ENCODE results near the gene CSNK2A2. TPM values are rescaled to one million over a fixed set of nuclear protein-coding genes. Genes with fewer than 3 reads are reported as not detected.
A peak's percentile ranks its signal among the peaks of the same experiment; 100 is the strongest.

Gene CSNK2A2
- total RNA-seq, 1 experiment from 2014 or later: 21.7 TPM

- peaks cover 25% of the 10 kb centered on the region for H3K27me3 ChIP-seq (replicated peaks)
- H3K9me3 ChIP-seq (replicated peaks): 0 out of 2 replicates have a peak, but pooled peaks cover 3% of the 10 kb centered on the region
These were observed 19.5 kb upstream of the CSNK2A2 start for GRCh38 chr16:58217311-58217925.

GRCh38 chr16:58212824-58213655 is 15.1 kb upstream of the CSNK2A2 start:
- H3K27me3 ChIP-seq (replicated peaks): peaks cover 38% of the 10 kb centered on the region
- H3K9me3 ChIP-seq (replicated peaks): 0 out of 2 replicates have a peak, but pooled peaks cover 3% of the 10 kb centered on the region
- H3K27ac ChIP-seq: no peak overlapping the region
- H3K4me3 ChIP-seq: no peak overlapping the region
- DNase-seq (ENCODE audit: low read depth in 1 of 2, low spot score in 2 of 2): no peak
- H3K36me3 ChIP-seq: no peaks in the 10 kb centered on the region
- no peaks in the 10 kb centered on the region for H3K4me1 ChIP-seq (replicated peaks)

More at GRCh38 chr16:58217311-58217925, 19.5 kb upstream of the CSNK2A2 start:
- no peak overlapping the region for H3K27ac ChIP-seq
- DNase-seq (ENCODE audit: low read depth in 1 of 2, low spot score in 2 of 2): no peak
- H3K4me3 ChIP-seq: no peak overlapping the region
- H3K36me3 ChIP-seq: no peaks in the 10 kb centered on the region
- no peaks in the 10 kb centered on the region for H3K4me1 ChIP-seq (replicated peaks)

- H3K27ac ChIP-seq: no peak overlapping the region
- H3K9me3 ChIP-seq (replicated peaks): no peaks in the 10 kb centered on the region
- no peaks in the 10 kb centered on the region for H3K4me1 ChIP-seq (replicated peaks)
- H3K4me3 ChIP-seq: no peak overlapping the region
- peaks cover 35% of the 10 kb centered on the region for H3K27me3 ChIP-seq (replicated peaks)
- H3K36me3 ChIP-seq: no peaks in the 10 kb centered on the region
- DNase-seq (ENCODE audit: low read depth in 1 of 2, low spot score in 2 of 2): no peak
These were observed 13.9 kb upstream of the CSNK2A2 start for GRCh38 chr16:58211846-58212245.

GRCh38 chr16:58211245-58211644 is 13.3 kb upstream of the CSNK2A2 start:
- H3K9me3 ChIP-seq (replicated peaks): no peaks in the 10 kb centered on the region
- H3K4me1 ChIP-seq (replicated peaks): no peaks in the 10 kb centered on the region
- H3K4me3 ChIP-seq: no peak overlapping the region
- no peak for DNase-seq (ENCODE audit: low read depth in 1 of 2, low spot score in 2 of 2)
- H3K27me3 ChIP-seq (replicated peaks): peaks cover 35% of the 10 kb centered on the region
- H3K27ac ChIP-seq: no peak overlapping the region
- no peaks in the 10 kb centered on the region for H3K36me3 ChIP-seq

- Histone ChIP-seq H3K4me3 (no peak overlapping the region), H3K9me3 (replicated peaks) (no peaks in the 10 kb centered on the region), H3K27me3 (replicated peaks) (peaks cover 22% of the 10 kb centered on the region), H3K27ac (no peak overlapping the region), H3K36me3 (no peaks in the 10 kb centered on the region), H3K4me1 (replicated peaks) (no peaks in the 10 kb centered on the region)
- no peak for DNase-seq (ENCODE audit: low read depth in 1 of 2, low spot score in 2 of 2)
These were observed 7.5 kb upstream of the CSNK2A2 start for GRCh38 chr16:58205276-58206036.

- Histone ChIP-seq H3K36me3 (peaks cover 5% of the 10 kb centered on the region), H3K4me1 (replicated peaks) (peaks cover 10% of the 10 kb centered on the region), H3K27ac (no peak overlapping the region), H3K4me3 (no peak overlapping the region), H3K9me3 (replicated peaks) (no peaks in the 10 kb centered on the region), H3K27me3 (replicated peaks) (peaks cover 17% of the 10 kb centered on the region)
- DNase-seq (ENCODE audit: low read depth in 1 of 2, low spot score in 2 of 2): no peak
These were observed 3.3 kb upstream of the CSNK2A2 start for GRCh38 chr16:58201163-58201562.

- peaks cover 14% of the 10 kb centered on the region for H3K36me3 ChIP-seq
- DNase-seq (ENCODE audit: low read depth in 1 of 2, low spot score in 2 of 2): no peak
- H3K27ac ChIP-seq: no peak overlapping the region
- H3K27me3 ChIP-seq (replicated peaks): peaks cover 17% of the 10 kb centered on the region
- H3K9me3 ChIP-seq (replicated peaks): no peaks in the 10 kb centered on the region
- peaks cover 10% of the 10 kb centered on the region for H3K4me1 ChIP-seq (replicated peaks)
- no peak overlapping the region for H3K4me3 ChIP-seq
These were observed 2.3 kb upstream of the CSNK2A2 start for GRCh38 chr16:58200004-58200797.

GRCh38 chr16:58198803-58199411 is 1.0 kb upstream of the CSNK2A2 start:
- H3K4me1 ChIP-seq (replicated peaks): peaks cover 10% of the 10 kb centered on the region
- peaks cover 25% of the 10 kb centered on the region for H3K36me3 ChIP-seq
- no peak overlapping the region for H3K27ac ChIP-seq
- peaks cover 17% of the 10 kb centered on the region for H3K27me3 ChIP-seq (replicated peaks)
- no peak for DNase-seq (ENCODE audit: low read depth in 1 of 2, low spot score in 2 of 2)
- H3K9me3 ChIP-seq (replicated peaks): no peaks in the 10 kb centered on the region
- H3K4me3 ChIP-seq: no peak overlapping the region

- no peaks in the 10 kb centered on the region for H3K9me3 ChIP-seq (replicated peaks)
These were observed 443 bp downstream of the CSNK2A2 start for GRCh38 chr16:58197314-58198012.

GRCh38 chr16:58196898-58197313 is 1.0 kb downstream of the CSNK2A2 start:
- Histone ChIP-seq H3K4me1 (replicated peaks) (peaks cover 10% of the 10 kb centered on the region), H3K27ac (no peak overlapping the region), H3K27me3 (replicated peaks) (peaks cover 3% of the 10 kb centered on the region; the same call in 1 of the 2 replicates), H3K4me3 (peak overlapping the region; percentile 53), H3K36me3 (peaks cover 46% of the 10 kb centered on the region), H3K9me3 (replicated peaks) (no peaks in the 10 kb centered on the region)
- peak in 1 of 2 experiments; percentile 5 for DNase-seq (ENCODE audit: low read depth in 1 of 2, low spot score in 2 of 2)

More at GRCh38 chr16:58197314-58198012, 443 bp downstream of the CSNK2A2 start:
- Histone ChIP-seq H3K27ac (no peak overlapping the region), H3K4me1 (replicated peaks) (peaks cover 10% of the 10 kb centered on the region), H3K36me3 (peaks cover 40% of the 10 kb centered on the region), H3K27me3 (replicated peaks) (peaks cover 9% of the 10 kb centered on the region), H3K4me3 (peak overlapping the region; percentile 53)
- DNase-seq (ENCODE audit: low read depth in 1 of 2, low spot score in 2 of 2): no peak

- H3K27me3 ChIP-seq (replicated peaks): no peaks in the 10 kb centered on the region
- peaks cover 55% of the 10 kb centered on the region for H3K36me3 ChIP-seq
- H3K27ac ChIP-seq: no peak overlapping the region
- H3K4me1 ChIP-seq (replicated peaks): peaks cover 10% of the 10 kb centered on the region
- DNase-seq (ENCODE audit: low read depth in 1 of 2, low spot score in 2 of 2): no peak
- no peaks in the 10 kb centered on the region for H3K9me3 ChIP-seq (replicated peaks)
- H3K4me3 ChIP-seq: no peak overlapping the region
These were observed 2.1 kb downstream of the CSNK2A2 start for GRCh38 chr16:58195771-58196170.

GRCh38 chr16:58195344-58195743 is 2.6 kb downstream of the CSNK2A2 start:
- DNase-seq (ENCODE audit: low read depth in 1 of 2, low spot score in 2 of 2): no peak
- no peak overlapping the region for H3K4me3 ChIP-seq
- H3K9me3 ChIP-seq (replicated peaks): no peaks in the 10 kb centered on the region
- peaks cover 60% of the 10 kb centered on the region for H3K36me3 ChIP-seq
- H3K4me1 ChIP-seq (replicated peaks): peaks cover 10% of the 10 kb centered on the region
- no peak overlapping the region for H3K27ac ChIP-seq
- H3K27me3 ChIP-seq (replicated peaks): no peaks in the 10 kb centered on the region

Measured in SJSA1 (cell line).